K562 (cell line): ENCODE data around the gene NUP107. TPM values are rescaled to one million over a fixed set of nuclear protein-coding genes. Genes with fewer than 3 reads are reported as not detected.

Experiments used
- ATAC-seq: fragments of 200-7000 bp; cut with Tn5 transposase; 3 replicates; pipeline ENCODE4 v1.9.1; 2020; ENCODE audit warnings: moderate library complexity
- BruUV-seq: library from RNA; stranded (reverse); fragments of 400-500 nt; replicated peaks from 2 replicates; lab custom pipeline; 2021; lab: Mats Ljungman, UMichigan
- CTCF ChIA-PET: fragments of 300-600 bp; formaldehyde crosslinking; extraction: SDS; loops from one replicate; lab custom pipeline; 2021; ENCODE audit warnings: low intra/inter-chr PET ratio; lab: Yijun Ruan, JAX
- POLR2A ChIA-PET: fragments of 300-600, 350-650 bp; sonication (Branson Sonifier 250); formaldehyde crosslinking; extraction: SDS; loops from one replicate; lab custom pipeline; 2021; ENCODE audit warnings: antibody characterized with exemption, inconsistent platforms; lab: Yijun Ruan, JAX
- DNase-seq, 4 experiments: peaks; one replicate each; pipeline versions ENCODE4 v3.0.0 to v3.0.0-alpha.2; 2011 to 2018; ENCODE audit warnings: low spot score in 3 of 4, mixed read lengths in 3 of 4; ENCODE audit errors: extremely low read depth in 1 of 4
- FAIRE-seq: peaks from 2 replicates; lab custom pipeline; 2011; peaks lifted over from hg19 to GRCh38; lab: Jason Lieb, UNC
- H2AFZ ChIP-seq: 2 replicates; pipeline ENCODE4 v1.6.0; 2011; ENCODE audit warnings: low read depth, low read length, control low read depth, inconsistent platforms
- H3K27ac ChIP-seq: fragments of 200-600 bp; 3 replicates; pipeline ENCODE4 v1.8.0; 2011; ENCODE audit warnings: low read depth, mild to moderate bottlenecking, control low read depth, inconsistent platforms, low read length, moderate library complexity, mixed read lengths; ENCODE audit errors: extremely low read depth
- H3K27me3 ChIP-seq, 2 experiments: fragments of 300-600 bp in 1 of 2; 2 replicates in 1 of 2; 3 replicates in 1 of 2; pipeline versions ENCODE4 v1.6.0 to v1.8.0; 2011; ENCODE audit warnings: inconsistent platforms in 2 of 2, low read length in 2 of 2, mild to moderate bottlenecking in 1 of 2, mixed read lengths in 1 of 2, moderate library complexity in 1 of 2; ENCODE audit not compliant: control insufficient read depth in 2 of 2, insufficient read depth in 2 of 2
- H3K36me3 ChIP-seq: fragments of 300-600 bp; 3 replicates; pipeline ENCODE4 v1.8.0; 2011; ENCODE audit warnings: mild to moderate bottlenecking, low read length, inconsistent platforms; ENCODE audit not compliant: control insufficient read depth, insufficient read depth
- H3K4me1 ChIP-seq, 2 experiments: fragments of 200-600 bp in 1 of 2; replicated peaks in 1 of 2; 2 replicates in 1 of 2; 3 replicates in 1 of 2; pipeline versions ENCODE4 v1.5.1 to v1.8.0; 2011; ENCODE audit warnings: inconsistent platforms in 2 of 2, low read length in 2 of 2, mild to moderate bottlenecking in 1 of 2, mixed read lengths in 1 of 2, moderate library complexity in 1 of 2; ENCODE audit not compliant: control insufficient read depth in 2 of 2, insufficient read depth in 2 of 2
- H3K4me2 ChIP-seq: 2 replicates; pipeline ENCODE4 v1.6.1; 2011; ENCODE audit warnings: low read length, control low read depth, inconsistent platforms, mixed read lengths; ENCODE audit not compliant: insufficient read depth
- H3K4me3 ChIP-seq: fragments of 200-600 bp; sonication (generic), shearing (Covaris generic); 2 replicates; pipeline ENCODE4 v1.5.1; 2016; ENCODE audit warnings: control low read depth, inconsistent platforms
- H3K79me2 ChIP-seq: fragments of 200-600 bp; 3 replicates; pipeline ENCODE4 v1.8.0; 2011; ENCODE audit warnings: low read length, inconsistent platforms; ENCODE audit not compliant: control insufficient read depth, insufficient read depth
- H3K9ac ChIP-seq, 2 experiments: 2 replicates each; pipeline versions ENCODE4 v1.6.0 to v1.6.1; 2011; ENCODE audit warnings: low read depth in 2 of 2, low read length in 2 of 2, control low read depth in 1 of 2, inconsistent platforms in 1 of 2, mild to moderate bottlenecking in 1 of 2, mixed read lengths in 1 of 2; ENCODE audit not compliant: insufficient read depth in 1 of 2
- H3K9me1 ChIP-seq: one replicate; pipeline ENCODE4 v1.6.0; 2011; ENCODE audit warnings: inconsistent platforms, mild to moderate bottlenecking, low read length, moderate library complexity; ENCODE audit not compliant: control insufficient read depth, insufficient read depth
- H3K9me3 ChIP-seq: replicated peaks from 2 replicates; pipeline ENCODE4 v1.5.1; 2011; ENCODE audit warnings: low read depth, low read length, inconsistent platforms; ENCODE audit not compliant: control insufficient read depth, insufficient read depth
- H4K20me1 ChIP-seq: replicated peaks from 2 replicates; pipeline ENCODE4 v1.6.1; 2011; ENCODE audit warnings: low read length, inconsistent platforms, mixed read lengths; ENCODE audit not compliant: control insufficient read depth, insufficient read depth
- BMI1 ChIP-seq: fragments of 150-350 bp; IDR thresholded peaks from 2 replicates; pipeline ENCODE4 v1.6.1; 2014; ENCODE audit warnings: low read length
- MITF ChIP-seq: IDR thresholded peaks from 2 replicates; pipeline ENCODE4 v1.6.1; 2014; ENCODE audit warnings: antibody characterized with exemption
- NCOA1 ChIP-seq: fragments of 450-650 bp; IDR thresholded peaks from 2 replicates; pipeline ENCODE4 v1.6.1; 2016; ENCODE audit warnings: low read depth
- NFIC ChIP-seq: fragments of 450-650 bp; IDR thresholded peaks from 2 replicates; pipeline ENCODE4 v1.6.1; 2017; ENCODE audit warnings: mild to moderate bottlenecking, inconsistent platforms
- PREB ChIP-seq: sonication (generic); formaldehyde crosslinking; IDR thresholded peaks from 2 replicates; pipeline ENCODE4 v1.8.1; 2023; ENCODE audit warnings: mild to moderate bottlenecking, missing genetic modification reagents
- PTRF ChIP-seq: fragments of 450-650 bp; IDR thresholded peaks from 2 replicates; pipeline ENCODE4 v1.6.1; 2016; ENCODE audit warnings: mild to moderate bottlenecking, missing genetic modification characterization, missing compliant biosample characterization
- WGBS: fragments of 100-300 bp; shearing (Covaris generic); methylation state at CpG from one replicate; pipeline ENCODE4 v1.1.6; 2016; ENCODE audit warnings: low coverage, mixed read lengths; ENCODE audit not compliant: insufficient coverage; ENCODE audit errors: missing lambda C conversion rate; 5-methylcytosine and 5-hydroxymethylcytosine counted together
- in situ Hi-C: fragments of 300-500 bp; cut with MboI; formaldehyde crosslinking; loops from 4 replicates; pipeline ENCODE4 v1.15.0; 2018; ENCODE audit warnings: inconsistent platforms, mixed read lengths
- intact Hi-C: fragments of 100-400 bp; cut with micrococcal nuclease; formaldehyde crosslinking; loops from 2 replicates; pipeline ENCODE4 v1.14.2; 2022
- polyA plus RNA-seq, 8 experiments: library from polyadenylated mRNA; depleted of rRNA in 4 of 8; stranded (reverse) in 5 of 8; unstranded in 3 of 8; fragments of >200 nt; fragmentation: Nextera tagmentation in 2 of 8; fragmentation: Illumina TruSeq in 1 of 8; extraction: Ambion mirVana in 2 of 8; extraction: Trizol in 1 of 8; gene quantifications; 2 replicates each; pipeline versions ENCODE4 v1.2.1 to v1.2.3, GENCODE V29; 2011 to 2014; ENCODE audit warnings: inconsistent platforms in 1 of 8, missing spikeins in 1 of 8
- total RNA-seq, 7 experiments: library from RNA; depleted of rRNA in 6 of 7; stranded (reverse); fragments of >200 nt in 6 of 7; fragmentation: Illumina TruSeq in 2 of 7; extraction: Trizol in 2 of 7; gene quantifications; 2 replicates each; pipeline versions ENCODE4 v1.2.1 to v1.2.3, GENCODE V29; 2011 to 2021; ENCODE audit warnings: low replicate concordance in 1 of 7

The NUP107 gene
- total and polyA plus RNA-seq, 9 of the 15 experiments (the other 6 are each of a cell fraction or from before 2014, with no cell fraction given) = 129 to 277 (median 199) TPM

GRCh38 chr12:68750506-68750905 lies 63.7 kb downstream of the NUP107 start:
- H3K79me2 ChIP-seq = peaks cover 19% of the 10 kb centered on the region
- no peak for TF ChIP-seq PREB (CRISPR knock-in tag)
- TF ChIP-seq BMI1 = no peak
- no peak for TF ChIP-seq NCOA1
- no peak for TF ChIP-seq MITF
- no peak for TF ChIP-seq PTRF
- no peak for TF ChIP-seq NFIC
- TF ChIP-seq, all 486 proteins: peak for 0
- no TSS peak for BruUV-seq
- peak overlapping the region in 1 of 2 experiments; percentile 15; a peak in 1 of 4 replicates for H3K9ac ChIP-seq
- H3K4me3 ChIP-seq = no peak overlapping the region
- H3K9me3 ChIP-seq = no peaks in the 10 kb centered on the region
- peaks cover 26% of the 10 kb centered on the region for H3K36me3 ChIP-seq
- H3K27ac ChIP-seq = no peak overlapping the region
- H3K4me1 ChIP-seq = peaks cover under 1 to 11% of the 10 kb centered on the region in 2 experiments; a peak in 2 of 5 replicates
- ChIA-PET CTCF (no interaction called here), POLR2A (no interaction called here)
- H3K27me3 ChIP-seq = no peaks in the 10 kb centered on the region
- H4K20me1 ChIP-seq = no peaks in the 10 kb centered on the region
- intact Hi-C loops = no loop called here
- H3K9me1 ChIP-seq = no peaks in the 10 kb centered on the region
- in situ Hi-C loops = no loop called here
- no peak for DNase-seq
- H3K4me2 ChIP-seq = no peak overlapping the region
- no peak for ATAC-seq
- no peak overlapping the region for H2AFZ ChIP-seq
- no peak for FAIRE-seq
- 50% methylated on average over 4 of the region's 4 CpGs for WGBS
